Stomach (tissue), 4 donors: ENCODE results near the gene CELF4.

Experiments
- EP300 ChIP-seq: sonication (generic); formaldehyde crosslinking; IDR thresholded peaks from one replicate; pipeline ENCODE4 v1.6.1; 2017; ENCODE audit warnings: antibody characterized with exemption
- POLR2A ChIP-seq, 4 donors: fragments of 450-650 bp; IDR thresholded peaks; one replicate each; pipeline ENCODE4 v1.6.1; 2016; ENCODE audit warnings: antibody characterized with exemption in 4 of 4, control low read depth in 2 of 4, mild to moderate bottlenecking in 1 of 4, moderate library complexity in 1 of 4
- POLR2AphosphoS5 ChIP-seq, 3 donors: sonication (generic); formaldehyde crosslinking; IDR thresholded peaks; one replicate each; pipeline ENCODE4 v1.6.1; 2016; ENCODE audit warnings: antibody characterized with exemption in 3 of 3
- TF ChIP-seq, protein P1 (sequence below), 7 experiments: fragments of 450-650 bp in 4 of 7; fragments of 200-600 bp in 3 of 7; sonication (generic) in 3 of 7; IDR thresholded peaks; one replicate each; pipeline ENCODE4 v1.5.1; 2016 to 2019; ENCODE audit warnings: antibody characterized with exemption in 7 of 7, control low read depth in 2 of 7, mild to moderate bottlenecking in 1 of 7

DNA sequence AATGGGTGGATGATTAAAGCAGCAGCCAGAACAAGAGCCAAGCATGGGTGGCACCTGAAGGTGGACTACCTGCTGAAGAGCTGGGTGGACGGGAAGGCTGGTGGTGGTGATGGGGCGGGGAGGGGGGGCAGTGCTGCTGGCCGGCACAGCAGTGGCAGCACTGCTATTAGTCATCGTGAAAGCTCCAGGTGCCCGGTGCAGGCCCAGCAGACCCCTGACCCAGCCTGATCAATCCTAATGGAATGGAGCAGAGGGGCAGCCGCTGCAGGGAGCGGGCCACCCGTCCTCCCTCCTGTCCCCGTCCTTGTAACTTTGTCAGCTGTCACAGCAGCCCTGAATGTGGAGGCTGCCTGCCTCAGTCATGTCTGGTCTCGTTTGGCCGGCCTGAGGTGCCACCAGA, 174.9 kb downstream of the CELF4 start:
- TF ChIP-seq, protein P1, sequence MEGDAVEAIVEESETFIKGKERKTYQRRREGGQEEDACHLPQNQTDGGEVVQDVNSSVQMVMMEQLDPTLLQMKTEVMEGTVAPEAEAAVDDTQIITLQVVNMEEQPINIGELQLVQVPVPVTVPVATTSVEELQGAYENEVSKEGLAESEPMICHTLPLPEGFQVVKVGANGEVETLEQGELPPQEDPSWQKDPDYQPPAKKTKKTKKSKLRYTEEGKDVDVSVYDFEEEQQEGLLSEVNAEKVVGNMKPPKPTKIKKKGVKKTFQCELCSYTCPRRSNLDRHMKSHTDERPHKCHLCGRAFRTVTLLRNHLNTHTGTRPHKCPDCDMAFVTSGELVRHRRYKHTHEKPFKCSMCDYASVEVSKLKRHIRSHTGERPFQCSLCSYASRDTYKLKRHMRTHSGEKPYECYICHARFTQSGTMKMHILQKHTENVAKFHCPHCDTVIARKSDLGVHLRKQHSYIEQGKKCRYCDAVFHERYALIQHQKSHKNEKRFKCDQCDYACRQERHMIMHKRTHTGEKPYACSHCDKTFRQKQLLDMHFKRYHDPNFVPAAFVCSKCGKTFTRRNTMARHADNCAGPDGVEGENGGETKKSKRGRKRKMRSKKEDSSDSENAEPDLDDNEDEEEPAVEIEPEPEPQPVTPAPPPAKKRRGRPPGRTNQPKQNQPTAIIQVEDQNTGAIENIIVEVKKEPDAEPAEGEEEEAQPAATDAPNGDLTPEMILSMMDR (IDR thresholded peaks at IDR 0.05), result no peak
- TF ChIP-seq POLR2AphosphoS5 (IDR thresholded peaks at IDR 0.05) (no peak), EP300 (no peak), POLR2A (IDR thresholded peaks at IDR 0.05) (no peak)
